Endothelial cell of umbilical vein (primary cell): ENCODE results near the gene AGAP2. TPM values are rescaled to one million over a fixed set of nuclear protein-coding genes. Genes with fewer than 3 reads are reported as not detected.

Experiments used
- BruUV-seq: library from RNA; stranded (reverse); fragments of 400-500 nt; replicated peaks from 2 replicates; lab custom pipeline; 2021; lab: Mats Ljungman, UMichigan
- CTCF ChIA-PET: fragments of 300-600, 350-600 bp; sonication (Branson Sonifier 250); formaldehyde crosslinking; loops from one replicate; lab custom pipeline; 2021; ENCODE audit warnings: antibody characterized with exemption, inconsistent platforms; lab: Charles Lee
- POLR2A ChIA-PET: fragments of 300-600, 350-600 bp; sonication (Branson Sonifier 250); formaldehyde crosslinking; loops from one replicate; lab custom pipeline; 2021; ENCODE audit warnings: antibody characterized with exemption, inconsistent platforms; lab: Charles Lee
- DNase-seq: peaks from one replicate; pipeline ENCODE4 v3.0.0-alpha.2; 2011; ENCODE audit warnings: low read depth, low spot score
- FAIRE-seq: peaks from 2 replicates; lab custom pipeline; 2011; peaks lifted over from hg19 to GRCh38; lab: Jason Lieb, UNC
- H2AFZ ChIP-seq: 2 replicates; pipeline ENCODE4 v1.6.0; 2012; ENCODE audit warnings: low read depth, low read length, control low read depth, inconsistent platforms
- H3K27ac ChIP-seq: 2 replicates; pipeline ENCODE4 v1.5.1; 2011; ENCODE audit warnings: low read depth, mild to moderate bottlenecking, control low read depth, low read length, moderate library complexity; ENCODE audit not compliant: insufficient read depth
- H3K27me3 ChIP-seq, 2 experiments: 2 replicates each; pipeline versions ENCODE4 v1.6.0 to v1.6.1; 2011; ENCODE audit warnings: low read length in 2 of 2, mixed read lengths in 1 of 2; ENCODE audit not compliant: control insufficient read depth in 2 of 2, insufficient read depth in 2 of 2
- H3K36me3 ChIP-seq, 2 experiments: 2 replicates in 1 of 2; 3 replicates in 1 of 2; pipeline ENCODE4 v1.5.1; 2011; ENCODE audit warnings: low read length in 2 of 2, mild to moderate bottlenecking in 1 of 2, moderate library complexity in 1 of 2; ENCODE audit not compliant: control insufficient read depth in 2 of 2, insufficient read depth in 2 of 2; ENCODE audit errors: extremely low read depth in 1 of 2
- H3K4me1 ChIP-seq: 3 replicates; pipeline ENCODE4 v1.5.1; 2011; ENCODE audit warnings: mild to moderate bottlenecking, low read length; ENCODE audit not compliant: control insufficient read depth, insufficient read depth; ENCODE audit errors: extremely low read depth
- H3K4me2 ChIP-seq: 2 replicates; pipeline ENCODE4 v1.6.1; 2011; ENCODE audit warnings: low read length, control low read depth, mixed read lengths; ENCODE audit not compliant: insufficient read depth
- H3K4me3 ChIP-seq, 3 experiments: fragments of 200-600 bp in 1 of 3; sonication (generic), shearing (Covaris generic) in 1 of 3; replicated peaks in 1 of 3; 2 replicates each; pipeline ENCODE4 v1.5.1; 2011 to 2016; ENCODE audit warnings: control low read depth in 3 of 3, low read length in 3 of 3, mild to moderate bottlenecking in 2 of 3, inconsistent platforms in 1 of 3, low read depth in 1 of 3, moderate library complexity in 1 of 3; ENCODE audit not compliant: insufficient read depth in 1 of 3
- H3K79me2 ChIP-seq: 2 replicates; pipeline ENCODE4 v1.6.0; 2012; ENCODE audit warnings: low read length, inconsistent platforms; ENCODE audit not compliant: control insufficient read depth, insufficient read depth
- H3K9ac ChIP-seq: replicated peaks from 2 replicates; pipeline ENCODE3; 2011; ENCODE audit warnings: low read length, control low read depth; ENCODE audit not compliant: insufficient read depth; ENCODE audit errors: extremely low read depth
- H3K9me1 ChIP-seq: replicated peaks from 3 replicates; pipeline ENCODE4 v1.6.0; 2011; ENCODE audit warnings: mild to moderate bottlenecking, low read length; ENCODE audit not compliant: control insufficient read depth, insufficient read depth; ENCODE audit errors: extremely low read depth
- H3K9me3 ChIP-seq: replicated peaks from 2 replicates; pipeline ENCODE4 v1.5.1; 2012; ENCODE audit warnings: low read length, inconsistent platforms; ENCODE audit not compliant: control insufficient read depth, insufficient read depth
- H4K20me1 ChIP-seq: replicated peaks from 2 replicates; pipeline ENCODE3; 2011; ENCODE audit warnings: mild to moderate bottlenecking, low read length; ENCODE audit not compliant: control insufficient read depth, insufficient read depth; ENCODE audit errors: extremely low read depth
- EZH2 ChIP-seq: IDR thresholded peaks from 2 replicates; pipeline ENCODE4 v1.6.1; 2012; ENCODE audit warnings: borderline replicate concordance, low read depth, mild to moderate bottlenecking, moderate library complexity, low read length, inconsistent platforms; ENCODE audit not compliant: severe bottlenecking
- FOS ChIP-seq: IDR thresholded peaks from 2 replicates; pipeline ENCODE4 v1.6.1; 2011; ENCODE audit warnings: mild to moderate bottlenecking, low read length, moderate library complexity, borderline replicate concordance; ENCODE audit not compliant: insufficient read depth
- GATA2 ChIP-seq: IDR thresholded peaks from 2 replicates; pipeline ENCODE4 v1.7.0; 2011; ENCODE audit warnings: low read depth, mild to moderate bottlenecking, moderate library complexity, mixed read lengths, low read length; ENCODE audit not compliant: insufficient read length, insufficient read depth
- JUN ChIP-seq: IDR thresholded peaks from 2 replicates; pipeline ENCODE4 v1.6.1; 2011; ENCODE audit warnings: borderline replicate concordance, low read depth; ENCODE audit not compliant: insufficient read length, insufficient read depth
- MYC ChIP-seq: IDR thresholded peaks from one replicate; pipeline ENCODE4 v1.6.1; 2011; ENCODE audit warnings: mild to moderate bottlenecking, low read depth, low read length
- POLR2A ChIP-seq: IDR thresholded peaks from 2 replicates; pipeline ENCODE4 v1.6.1; 2012; ENCODE audit warnings: low read depth, mild to moderate bottlenecking, control low read depth, low read length
- POLR2AphosphoS5 ChIP-seq: IDR thresholded peaks from 2 replicates; pipeline ENCODE4 v1.6.1; 2012; ENCODE audit warnings: low read depth, mild to moderate bottlenecking, control low read depth, low read length, moderate library complexity; ENCODE audit not compliant: insufficient read depth
- dilution Hi-C: fragments of 300-500 bp; cut with MboI; formaldehyde crosslinking; loops from one replicate; pipeline ENCODE4 v1.15.0; 2019; ENCODE audit warnings: low sequenced_read_pairs; ENCODE audit not compliant: extremely low pct_ligation_motif_present
- intact Hi-C: fragments of 100-400 bp; cut with micrococcal nuclease; formaldehyde crosslinking; loops from one replicate; pipeline ENCODE4 v1.10.0; 2022
- polyA plus RNA-seq, 4 experiments: library from polyadenylated mRNA; depleted of rRNA in 3 of 4; stranded (reverse) in 3 of 4; unstranded in 1 of 4; fragments of >200 nt; gene quantifications; 2 replicates each; pipeline versions ENCODE4 v1.2.1 to v1.2.3, GENCODE V29; 2011 to 2012; ENCODE audit warnings: missing spikeins in 1 of 4
- total RNA-seq: library from RNA; stranded (reverse); gene quantifications from 2 replicates; pipeline ENCODE4 v1.2.3, GENCODE V29; 2021
- TF ChIP-seq, protein P1 (sequence below), 2 donors: IDR thresholded peaks; 1 replicate in 1 of 2; 2 replicates in 1 of 2; pipeline ENCODE4 v1.5.1; 2011; ENCODE audit warnings: low read length in 2 of 2, mild to moderate bottlenecking in 2 of 2, moderate library complexity in 2 of 2, control low read depth in 1 of 2, inconsistent platforms in 1 of 2, low read depth in 1 of 2; ENCODE audit not compliant: insufficient read depth in 1 of 2; ENCODE audit errors: extremely low read depth in 1 of 2
- TF ChIP-seq, protein P2 (sequence below): IDR thresholded peaks from 2 replicates; pipeline ENCODE4 v1.6.1; 2011; ENCODE audit not compliant: insufficient read depth, insufficient read length

The AGAP2 gene
- total and polyA plus RNA-seq, 2 donors (not counting 3 experiments of a cell fraction or from before 2014, with no cell fraction given) = 0.04 to 0.24 TPM

DNA sequence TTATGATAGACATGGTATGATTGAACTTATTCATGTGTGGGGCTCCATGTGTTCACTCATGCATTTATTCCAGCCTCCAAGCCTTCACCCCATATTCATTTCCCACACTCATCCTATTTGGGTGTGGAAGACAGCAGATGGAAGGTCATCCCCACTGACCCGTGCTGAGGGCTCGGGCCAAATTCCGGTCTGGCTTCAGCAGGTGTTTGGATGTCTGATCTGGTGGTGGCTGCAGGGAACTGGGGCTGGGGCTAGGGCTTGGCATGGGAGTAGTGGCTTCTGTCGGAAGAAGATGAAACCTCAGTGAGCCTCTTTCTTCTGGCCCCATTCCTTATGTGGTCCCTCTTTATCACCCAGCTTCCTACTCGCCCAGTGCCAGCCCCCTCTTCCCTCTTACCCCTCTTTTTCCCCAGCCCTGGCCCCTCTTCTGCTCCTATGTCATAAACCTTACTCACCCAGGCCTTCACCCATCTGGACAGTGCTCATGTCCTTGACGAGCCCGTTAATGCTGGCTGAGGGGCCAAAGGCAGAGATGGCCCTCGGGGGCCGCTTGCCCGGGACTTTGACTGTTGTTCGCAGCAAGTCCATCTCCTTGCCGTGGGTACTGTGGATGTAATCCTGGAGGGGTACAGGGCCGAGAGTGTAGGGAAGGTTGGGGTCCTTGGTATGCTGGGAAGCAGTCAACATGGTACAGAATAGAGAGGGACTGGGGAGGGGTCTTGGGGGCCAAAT is 8.0 kb downstream of the AGAP2 start:
- DNase-seq (no peak), FAIRE-seq (no peak)
- Histone ChIP-seq H3K27me3 (peaks cover 33 to 41% of the 10 kb centered on the region in 2 experiments), H3K9ac (no peak overlapping the region), H3K36me3 (no peaks in the 10 kb centered on the region), H3K27ac (no peak overlapping the region), H2AFZ (no peak overlapping the region), H3K4me3 (no peak overlapping the region), H3K79me2 (no peaks in the 10 kb centered on the region), H3K4me2 (no peak overlapping the region), H3K9me3 (no peaks in the 10 kb centered on the region), H3K4me1 (peaks cover 7% of the 10 kb centered on the region), H3K9me1 (no peaks in the 10 kb centered on the region), H4K20me1 (no peaks in the 10 kb centered on the region)
- CTCF ChIA-PET = interaction anchor here (1.5 kb wide), 1 partner anchor 14 kb away, joined by 5 read pairs; the partner anchor contains the start of gene TSPAN31
- intact Hi-C loops = no loop called here
- TF ChIP-seq, protein P1, sequence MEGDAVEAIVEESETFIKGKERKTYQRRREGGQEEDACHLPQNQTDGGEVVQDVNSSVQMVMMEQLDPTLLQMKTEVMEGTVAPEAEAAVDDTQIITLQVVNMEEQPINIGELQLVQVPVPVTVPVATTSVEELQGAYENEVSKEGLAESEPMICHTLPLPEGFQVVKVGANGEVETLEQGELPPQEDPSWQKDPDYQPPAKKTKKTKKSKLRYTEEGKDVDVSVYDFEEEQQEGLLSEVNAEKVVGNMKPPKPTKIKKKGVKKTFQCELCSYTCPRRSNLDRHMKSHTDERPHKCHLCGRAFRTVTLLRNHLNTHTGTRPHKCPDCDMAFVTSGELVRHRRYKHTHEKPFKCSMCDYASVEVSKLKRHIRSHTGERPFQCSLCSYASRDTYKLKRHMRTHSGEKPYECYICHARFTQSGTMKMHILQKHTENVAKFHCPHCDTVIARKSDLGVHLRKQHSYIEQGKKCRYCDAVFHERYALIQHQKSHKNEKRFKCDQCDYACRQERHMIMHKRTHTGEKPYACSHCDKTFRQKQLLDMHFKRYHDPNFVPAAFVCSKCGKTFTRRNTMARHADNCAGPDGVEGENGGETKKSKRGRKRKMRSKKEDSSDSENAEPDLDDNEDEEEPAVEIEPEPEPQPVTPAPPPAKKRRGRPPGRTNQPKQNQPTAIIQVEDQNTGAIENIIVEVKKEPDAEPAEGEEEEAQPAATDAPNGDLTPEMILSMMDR (IDR thresholded peaks at IDR 0.05; ENCODE audit: extremely low read depth in 1 of 2, insufficient read depth in 1 of 2, low read depth in 1 of 2, low read length in 2 of 2) = no peak
- TF ChIP-seq, protein P2, sequence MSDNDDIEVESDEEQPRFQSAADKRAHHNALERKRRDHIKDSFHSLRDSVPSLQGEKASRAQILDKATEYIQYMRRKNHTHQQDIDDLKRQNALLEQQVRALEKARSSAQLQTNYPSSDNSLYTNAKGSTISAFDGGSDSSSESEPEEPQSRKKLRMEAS = no peak
- TF ChIP-seq FOS = no peak
- no peak for TF ChIP-seq EZH2
- TF ChIP-seq JUN = no peak
- TF ChIP-seq GATA2 = no peak
- no peak for TF ChIP-seq POLR2AphosphoS5
- no peak for TF ChIP-seq MYC
- TF ChIP-seq POLR2A = no peak
- POLR2A ChIA-PET = no interaction called here
- dilution Hi-C loops = no loop called here
- BruUV-seq = no TSS peak
